NB4 (cell line): ENCODE results near the gene PTPRZ1.

Source experiments
- MYC ChIP-seq: IDR thresholded peaks from 2 replicates; pipeline ENCODE4 v1.6.1; 2011; ENCODE audit warnings: low read depth, low read length
- POLR2A ChIP-seq: IDR thresholded peaks from 2 replicates; pipeline ENCODE4 v1.6.1; 2011; ENCODE audit warnings: mild to moderate bottlenecking; ENCODE audit not compliant: insufficient read length; ENCODE audit errors: extremely low read depth
- TF ChIP-seq, protein P1 (sequence below): IDR thresholded peaks from one replicate; pipeline ENCODE4 v1.5.1; 2012; ENCODE audit warnings: low read depth, low read length
- TF ChIP-seq, protein P2 (sequence below): IDR thresholded peaks from 2 replicates; pipeline ENCODE4 v1.6.1; 2011; ENCODE audit warnings: low read depth, low read length

DNA sequence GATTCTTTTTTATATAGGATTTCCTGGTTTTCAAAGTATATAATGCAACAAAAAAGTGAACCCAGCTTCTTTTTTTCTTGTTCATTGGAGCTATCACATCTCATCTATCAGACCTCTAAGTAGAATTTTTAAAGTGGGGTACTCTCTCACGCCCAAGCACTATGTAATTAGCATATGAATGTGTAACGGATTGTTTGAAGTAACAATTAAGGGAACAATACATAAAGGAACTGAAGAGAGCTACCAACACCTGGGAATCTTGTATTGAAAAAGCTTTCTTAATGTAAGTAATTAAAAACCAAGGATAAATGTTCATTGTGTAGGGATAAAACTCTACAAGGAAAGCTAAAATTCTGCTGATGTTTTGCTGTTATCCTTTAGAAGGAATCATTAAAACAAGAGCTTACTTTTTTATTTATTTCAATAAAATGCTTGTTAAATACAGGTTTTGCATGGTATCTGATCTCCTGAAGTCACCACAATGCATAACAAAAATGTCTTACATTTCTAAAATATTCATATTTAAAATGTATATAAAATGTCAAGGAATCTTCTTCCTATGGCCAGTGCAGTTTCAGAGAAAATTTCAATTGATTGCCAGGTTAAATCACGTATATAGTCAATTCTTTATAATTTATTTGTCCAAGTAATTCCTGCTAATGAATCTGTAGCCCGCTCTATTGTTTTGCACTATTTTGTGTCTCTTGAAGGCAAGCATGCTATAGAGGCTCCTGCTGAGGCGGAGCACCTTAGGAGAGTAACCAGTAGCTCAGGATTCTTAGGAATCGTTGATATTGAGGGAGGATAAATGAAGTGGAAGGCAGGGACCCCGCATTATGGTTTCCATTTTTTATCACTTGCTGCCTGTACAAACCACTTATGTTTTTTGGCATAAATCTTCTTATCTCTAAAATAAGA lies 51.6 kb downstream of the PTPRZ1 start:
- TF ChIP-seq, protein P1, sequence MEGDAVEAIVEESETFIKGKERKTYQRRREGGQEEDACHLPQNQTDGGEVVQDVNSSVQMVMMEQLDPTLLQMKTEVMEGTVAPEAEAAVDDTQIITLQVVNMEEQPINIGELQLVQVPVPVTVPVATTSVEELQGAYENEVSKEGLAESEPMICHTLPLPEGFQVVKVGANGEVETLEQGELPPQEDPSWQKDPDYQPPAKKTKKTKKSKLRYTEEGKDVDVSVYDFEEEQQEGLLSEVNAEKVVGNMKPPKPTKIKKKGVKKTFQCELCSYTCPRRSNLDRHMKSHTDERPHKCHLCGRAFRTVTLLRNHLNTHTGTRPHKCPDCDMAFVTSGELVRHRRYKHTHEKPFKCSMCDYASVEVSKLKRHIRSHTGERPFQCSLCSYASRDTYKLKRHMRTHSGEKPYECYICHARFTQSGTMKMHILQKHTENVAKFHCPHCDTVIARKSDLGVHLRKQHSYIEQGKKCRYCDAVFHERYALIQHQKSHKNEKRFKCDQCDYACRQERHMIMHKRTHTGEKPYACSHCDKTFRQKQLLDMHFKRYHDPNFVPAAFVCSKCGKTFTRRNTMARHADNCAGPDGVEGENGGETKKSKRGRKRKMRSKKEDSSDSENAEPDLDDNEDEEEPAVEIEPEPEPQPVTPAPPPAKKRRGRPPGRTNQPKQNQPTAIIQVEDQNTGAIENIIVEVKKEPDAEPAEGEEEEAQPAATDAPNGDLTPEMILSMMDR: no peak
- TF ChIP-seq, protein P2, sequence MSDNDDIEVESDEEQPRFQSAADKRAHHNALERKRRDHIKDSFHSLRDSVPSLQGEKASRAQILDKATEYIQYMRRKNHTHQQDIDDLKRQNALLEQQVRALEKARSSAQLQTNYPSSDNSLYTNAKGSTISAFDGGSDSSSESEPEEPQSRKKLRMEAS: no peak
- TF ChIP-seq POLR2A (no peak), MYC (no peak)
